Tibial nerve (tissue), 4 donors: Measurements from ENCODE around the gene FAM163B. TPM values are rescaled to one million over a fixed set of nuclear protein-coding genes. Genes with fewer than 3 reads are reported as not detected.
A peak's percentile ranks its signal among the peaks of the same experiment; 100 is the strongest.

ENCODE experiments used
- DNase-seq, 2 donors: peaks; one replicate each; pipeline ENCODE4 v3.0.0-alpha.2; 2019; ENCODE audit warnings: low spot score in 2 of 2
- H3K27ac ChIP-seq, 4 donors: fragments of 200-600 bp; sonication (generic) in 3 of 4; one replicate each; pipeline ENCODE4 v1.5.1; 2017 to 2019; ENCODE audit warnings: mild to moderate bottlenecking in 1 of 4
- H3K27me3 ChIP-seq, 2 donors: fragments of 200-600 bp; sonication (generic) in 1 of 2; one replicate each; pipeline versions ENCODE4 v1.5.1 to v1.6.0; 2017 to 2019
- H3K36me3 ChIP-seq, 3 donors: fragments of 200-600 bp; sonication (generic); one replicate each; pipeline ENCODE4 v1.5.1; 2018 to 2019
- H3K4me1 ChIP-seq, 4 donors: fragments of 200-600 bp; sonication (generic) in 3 of 4; one replicate each; pipeline ENCODE4 v1.5.1; 2017 to 2019
- H3K4me3 ChIP-seq, 4 donors: fragments of 200-600 bp; sonication (generic) in 3 of 4; one replicate each; pipeline ENCODE4 v1.5.1; 2017 to 2019; ENCODE audit warnings: mild to moderate bottlenecking in 1 of 4, moderate library complexity in 1 of 4
- H3K9me3 ChIP-seq, 4 donors: fragments of 200-600 bp; sonication (generic) in 3 of 4; one replicate each; pipeline ENCODE4 v1.5.1; 2017 to 2019
- EP300 ChIP-seq, 2 donors: sonication (generic); formaldehyde crosslinking; IDR thresholded peaks; one replicate each; pipeline ENCODE4 v1.6.1; 2017; ENCODE audit warnings: antibody characterized with exemption in 2 of 2, mild to moderate bottlenecking in 1 of 2
- POLR2A ChIP-seq, 2 donors: fragments of 450-650 bp; IDR thresholded peaks; one replicate each; pipeline ENCODE4 v1.6.1; 2017; ENCODE audit warnings: antibody characterized with exemption in 2 of 2, mild to moderate bottlenecking in 2 of 2, moderate library complexity in 2 of 2
- WGBS, 2 donors: methylation state at CpG; one replicate each; pipeline ENCODE4 v1.1.5; 2018; 5-methylcytosine and 5-hydroxymethylcytosine counted together
- total RNA-seq, 4 donors: library from RNA; depleted of rRNA; stranded (reverse); fragments of >200 nt; gene quantifications; one replicate each; pipeline ENCODE4 v1.1.0, GENCODE V29; 2016
- TF ChIP-seq, protein P1 (sequence below), 5 experiments: fragments of 200-600 bp in 3 of 5; fragments of 450-650 bp in 2 of 5; sonication (generic) in 3 of 5; IDR thresholded peaks; one replicate each; pipeline ENCODE4 v1.5.1; 2016 to 2019; ENCODE audit warnings: antibody characterized with exemption in 5 of 5, mild to moderate bottlenecking in 3 of 5, moderate library complexity in 2 of 5

FAM163B gene
- total RNA-seq, 4 donors from 2014 or later = 0.90 to 2.2 (median 1.0) TPM; not detected in 1

DNA sequence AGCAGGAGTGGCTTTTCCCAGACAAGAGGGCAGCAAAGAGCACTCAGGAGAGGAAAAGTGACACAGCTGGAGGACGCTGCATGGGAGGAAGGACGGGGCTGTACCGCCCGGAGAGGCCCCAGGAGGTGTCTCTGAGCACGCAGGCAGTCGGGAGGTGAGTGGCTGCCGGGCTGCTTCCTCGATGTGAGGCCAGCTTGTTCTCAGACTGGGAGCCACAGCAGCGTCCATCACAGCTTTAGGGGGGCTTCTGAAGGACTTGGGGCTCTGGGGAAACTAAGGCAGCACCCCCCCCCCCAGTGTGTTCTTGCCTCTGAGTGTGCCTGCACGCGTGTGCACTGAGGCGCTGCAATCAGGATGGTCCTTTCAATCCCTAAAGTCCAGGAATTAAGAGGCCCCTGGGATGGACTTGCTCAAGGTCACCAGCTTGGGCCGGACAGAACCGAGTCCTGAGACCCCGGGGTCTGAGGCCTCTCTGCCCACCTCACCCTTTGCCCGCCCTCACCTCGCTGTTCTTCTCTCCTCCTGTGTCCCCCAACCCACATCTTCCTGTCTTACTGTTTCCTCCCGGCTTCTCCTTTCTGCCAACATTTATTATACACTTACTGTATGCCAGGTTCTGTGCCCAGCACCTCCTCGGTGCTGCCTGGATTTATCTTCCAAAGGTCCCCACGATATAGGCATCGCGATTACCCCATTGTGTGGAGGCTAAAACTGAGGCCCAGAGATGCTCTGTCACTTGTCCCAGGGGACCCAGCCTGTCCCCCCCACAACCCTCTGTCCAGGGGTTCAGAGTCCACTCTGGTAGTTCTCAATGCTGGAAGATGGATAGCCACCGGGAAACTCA, 32.9 kb downstream of the FAM163B start:
- DNase-seq = no peak
- TF ChIP-seq EP300 (IDR thresholded peaks at IDR 0.05) (no peak), POLR2A (IDR thresholded peaks at IDR 0.05) (no peak)
- TF ChIP-seq, protein P1, sequence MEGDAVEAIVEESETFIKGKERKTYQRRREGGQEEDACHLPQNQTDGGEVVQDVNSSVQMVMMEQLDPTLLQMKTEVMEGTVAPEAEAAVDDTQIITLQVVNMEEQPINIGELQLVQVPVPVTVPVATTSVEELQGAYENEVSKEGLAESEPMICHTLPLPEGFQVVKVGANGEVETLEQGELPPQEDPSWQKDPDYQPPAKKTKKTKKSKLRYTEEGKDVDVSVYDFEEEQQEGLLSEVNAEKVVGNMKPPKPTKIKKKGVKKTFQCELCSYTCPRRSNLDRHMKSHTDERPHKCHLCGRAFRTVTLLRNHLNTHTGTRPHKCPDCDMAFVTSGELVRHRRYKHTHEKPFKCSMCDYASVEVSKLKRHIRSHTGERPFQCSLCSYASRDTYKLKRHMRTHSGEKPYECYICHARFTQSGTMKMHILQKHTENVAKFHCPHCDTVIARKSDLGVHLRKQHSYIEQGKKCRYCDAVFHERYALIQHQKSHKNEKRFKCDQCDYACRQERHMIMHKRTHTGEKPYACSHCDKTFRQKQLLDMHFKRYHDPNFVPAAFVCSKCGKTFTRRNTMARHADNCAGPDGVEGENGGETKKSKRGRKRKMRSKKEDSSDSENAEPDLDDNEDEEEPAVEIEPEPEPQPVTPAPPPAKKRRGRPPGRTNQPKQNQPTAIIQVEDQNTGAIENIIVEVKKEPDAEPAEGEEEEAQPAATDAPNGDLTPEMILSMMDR (IDR thresholded peaks at IDR 0.05) = no peak
- H3K4me3 ChIP-seq = no peak overlapping the region

DNA sequence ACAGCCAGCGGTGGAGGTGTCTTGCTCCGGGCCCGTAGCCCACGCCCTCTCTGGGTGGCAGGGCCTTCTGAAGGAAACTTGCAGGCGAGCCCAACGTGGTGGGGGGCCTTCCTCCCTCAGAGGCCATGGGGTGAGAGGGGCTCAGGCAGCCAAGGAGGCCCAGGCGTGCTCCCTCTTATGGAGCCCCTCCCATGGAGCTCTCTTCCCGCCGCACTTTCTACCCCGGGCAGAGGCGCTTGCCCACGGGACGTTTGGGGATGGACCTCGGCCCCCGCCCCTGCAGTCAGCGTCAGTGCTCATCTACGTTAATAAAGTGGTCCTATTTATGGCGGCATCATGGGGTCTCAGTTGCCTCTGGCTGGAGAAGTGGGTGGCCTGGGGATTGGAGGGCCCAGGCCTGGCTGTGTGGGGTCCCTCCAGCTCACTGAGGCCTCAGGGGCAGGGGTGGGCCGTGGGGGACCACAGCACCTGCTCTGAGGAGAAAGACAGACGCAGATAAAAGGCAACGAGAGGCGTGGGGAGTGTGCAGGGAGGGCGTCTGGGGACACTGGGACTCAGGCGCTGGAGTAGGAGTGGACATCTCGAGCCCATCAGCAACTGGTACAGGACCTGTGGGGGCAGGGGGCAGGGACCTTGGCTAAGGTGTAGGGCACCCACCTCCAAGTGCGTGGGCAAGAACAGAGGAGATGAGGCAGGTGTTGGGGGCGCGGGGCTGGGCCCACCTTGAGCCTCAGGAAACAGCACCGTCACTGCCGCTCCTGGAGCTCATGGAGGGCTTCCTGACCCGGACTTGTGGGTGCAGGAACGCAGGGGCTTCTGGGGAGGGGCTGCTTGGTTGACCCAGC, 33.8 kb downstream of the FAM163B start:
- no peak for DNase-seq

More for the DNA sequence above, 32.9 kb downstream of the FAM163B start:
- Histone ChIP-seq H3K9me3 (no peaks in the 10 kb centered on the region), H3K36me3 (no peaks in the 10 kb centered on the region), H3K4me1 (peaks cover 0 to 23% (median 4%) of the 10 kb centered on the region in 4 donors), H3K27ac (peak overlapping the region in 2 of 4 donors; percentile 3 to 18), H3K27me3 (peaks cover 0 to 46% of the 10 kb centered on the region in 2 donors)
- 68 to 76% methylated on average over 19 to 23 of the region's 23 CpGs for WGBS, 2 donors

GRCh38 chr9:133574771-133575170, 34.4 kb downstream of the FAM163B start:
- H3K4me3 ChIP-seq = no peak overlapping the region
- no peaks in the 10 kb centered on the region for H3K36me3 ChIP-seq
- no peak for DNase-seq
- WGBS, 2 donors = 74 to 77% methylated on average over 7 to 17 of the region's 17 CpGs
- H3K9me3 ChIP-seq = no peaks in the 10 kb centered on the region
- peaks cover 0 to 44% of the 10 kb centered on the region in 2 donors for H3K27me3 ChIP-seq
- TF ChIP-seq, protein P1 (IDR thresholded peaks at IDR 0.05) = no peak
- TF ChIP-seq EP300 (IDR thresholded peaks at IDR 0.05) (no peak), POLR2A (IDR thresholded peaks at IDR 0.05) (no peak)
- H3K4me1 ChIP-seq = peaks cover 0 to 23% (median 4%) of the 10 kb centered on the region in 4 donors
- H3K27ac ChIP-seq = no peak overlapping the region

More for the DNA sequence above, 33.8 kb downstream of the FAM163B start:
- 76 to 77% methylated on average over 30 to 32 of the region's 32 CpGs for WGBS, 2 donors
- TF ChIP-seq, protein P1 (IDR thresholded peaks at IDR 0.05) = no peak
- TF ChIP-seq EP300 (IDR thresholded peaks at IDR 0.05) (no peak), POLR2A (IDR thresholded peaks at IDR 0.05) (no peak)
- Histone ChIP-seq H3K4me3 (no peak overlapping the region), H3K27ac (no peak overlapping the region), H3K4me1 (peaks cover 0 to 23% (median 4%) of the 10 kb centered on the region in 4 donors), H3K27me3 (peaks cover 0 to 46% of the 10 kb centered on the region in 2 donors), H3K9me3 (no peaks in the 10 kb centered on the region), H3K36me3 (no peaks in the 10 kb centered on the region)

- Histone ChIP-seq H3K36me3 (no peaks in the 10 kb centered on the region), H3K27me3 (peaks cover 0 to 36% of the 10 kb centered on the region in 2 donors), H3K9me3 (no peaks in the 10 kb centered on the region), H3K4me1 (peaks cover 0 to 23% (median 4%) of the 10 kb centered on the region in 4 donors), H3K4me3 (no peak overlapping the region), H3K27ac (no peak overlapping the region)
- TF ChIP-seq POLR2A (IDR thresholded peaks at IDR 0.05) (no peak), EP300 (IDR thresholded peaks at IDR 0.05) (no peak)
- TF ChIP-seq, protein P1 (IDR thresholded peaks at IDR 0.05) = no peak
- no peak for DNase-seq
- 90 to 94% methylated on average over 21 of the region's 21 CpGs for WGBS, 2 donors
Measured at GRCh38 chr9:133573791-133574515, 35.2 kb downstream of the FAM163B start.
